Hepatocyte (in vitro differentiated cells): ENCODE measurements around the gene GHITM. TPM values are rescaled to one million over a fixed set of nuclear protein-coding genes. Genes with fewer than 3 reads are reported as not detected.

ENCODE experiments used
- DNase-seq: peaks from one replicate; pipeline ENCODE4 v3.0.0-alpha.2; 2016; ENCODE audit warnings: low spot score
- H2AFZ ChIP-seq: fragments of 200-600 bp; sonication (generic); 2 replicates; pipeline ENCODE4 v1.6.0; 2016; ENCODE audit warnings: antibody characterized with exemption, mild to moderate bottlenecking
- H3K27ac ChIP-seq: fragments of 200-600 bp; sonication (generic); 2 replicates; pipeline ENCODE4 v1.5.1; 2016; ENCODE audit warnings: mild to moderate bottlenecking
- H3K27me3 ChIP-seq: fragments of 200-600 bp; sonication (generic); 2 replicates; pipeline ENCODE4 v1.6.1; 2016
- H3K36me3 ChIP-seq: fragments of 200-600 bp; sonication (generic); replicated peaks from 2 replicates; pipeline ENCODE4 v1.5.1; 2016; ENCODE audit warnings: low read depth; ENCODE audit not compliant: insufficient read depth
- H3K4me1 ChIP-seq: fragments of 200-600 bp; sonication (generic); 2 replicates; pipeline ENCODE4 v1.5.1; 2016; ENCODE audit warnings: mild to moderate bottlenecking, moderate library complexity; ENCODE audit not compliant: insufficient read depth
- H3K4me2 ChIP-seq: fragments of 200-600 bp; sonication (generic); 2 replicates; pipeline ENCODE4 v1.6.0; 2016
- H3K4me3 ChIP-seq: fragments of 200-600 bp; sonication (generic); 2 replicates; pipeline ENCODE4 v1.5.1; 2016; ENCODE audit warnings: mild to moderate bottlenecking
- H3K79me2 ChIP-seq: fragments of 200-600 bp; sonication (generic); 2 replicates; pipeline ENCODE4 v1.6.0; 2017; ENCODE audit warnings: mild to moderate bottlenecking
- H3K9me2 ChIP-seq: fragments of 200-600 bp; sonication (generic); replicated peaks from 2 replicates; pipeline ENCODE4 v1.6.0; 2017; ENCODE audit warnings: mild to moderate bottlenecking; ENCODE audit not compliant: insufficient read depth
- H3K9me3 ChIP-seq: fragments of 200-600 bp; sonication (generic); 2 replicates; pipeline ENCODE4 v1.5.1; 2016; ENCODE audit warnings: low read depth, mild to moderate bottlenecking
- H4K20me1 ChIP-seq: fragments of 200-600 bp; sonication (generic); 2 replicates; pipeline ENCODE4 v1.6.0; 2016; ENCODE audit warnings: mild to moderate bottlenecking; ENCODE audit not compliant: insufficient read depth, poor library complexity, severe bottlenecking
- CTCF ChIP-seq: fragments of 200-600 bp; sonication (generic); IDR thresholded peaks from 2 replicates; pipeline ENCODE4 v1.5.1; 2016; ENCODE audit warnings: antibody characterized with exemption, mild to moderate bottlenecking; ENCODE audit not compliant: poor library complexity
- EZH2 ChIP-seq: fragments of 200-600 bp; sonication (generic); IDR thresholded peaks from 2 replicates; pipeline ENCODE4 v1.6.1; 2016; ENCODE audit warnings: antibody characterized with exemption, mild to moderate bottlenecking, borderline replicate concordance
- EZH2phosphoT487 ChIP-seq: fragments of 200-600 bp; sonication (generic); IDR thresholded peaks from one replicate; pipeline ENCODE4 v1.6.1; 2018; ENCODE audit warnings: antibody characterized with exemption, mild to moderate bottlenecking, low read depth, moderate library complexity; ENCODE audit not compliant: unreplicated experiment, severe bottlenecking
- WGBS: methylation state at CpG from one replicate; pipeline ENCODE4 v1.1.6; 2016; ENCODE audit warnings: low lambda C conversion rate; ENCODE audit errors: missing lambda C conversion rate; 5-methylcytosine and 5-hydroxymethylcytosine counted together
- polyA plus RNA-seq: library from polyadenylated mRNA; unstranded; fragments of >200 nt; fragmentation: Nextera tagmentation; extraction: Ambion mirVana; gene quantifications from 2 replicates; pipeline ENCODE4 v1.2.1, GENCODE V29; 2016
- total RNA-seq: library from RNA; depleted of rRNA; stranded (reverse); fragments of >200 nt; gene quantifications from 2 replicates; pipeline ENCODE4 v1.2.3, GENCODE V29; 2014

The GHITM gene
- total and polyA plus RNA-seq, 2 experiments from 2014 or later = 215 to 273 TPM

DNA sequence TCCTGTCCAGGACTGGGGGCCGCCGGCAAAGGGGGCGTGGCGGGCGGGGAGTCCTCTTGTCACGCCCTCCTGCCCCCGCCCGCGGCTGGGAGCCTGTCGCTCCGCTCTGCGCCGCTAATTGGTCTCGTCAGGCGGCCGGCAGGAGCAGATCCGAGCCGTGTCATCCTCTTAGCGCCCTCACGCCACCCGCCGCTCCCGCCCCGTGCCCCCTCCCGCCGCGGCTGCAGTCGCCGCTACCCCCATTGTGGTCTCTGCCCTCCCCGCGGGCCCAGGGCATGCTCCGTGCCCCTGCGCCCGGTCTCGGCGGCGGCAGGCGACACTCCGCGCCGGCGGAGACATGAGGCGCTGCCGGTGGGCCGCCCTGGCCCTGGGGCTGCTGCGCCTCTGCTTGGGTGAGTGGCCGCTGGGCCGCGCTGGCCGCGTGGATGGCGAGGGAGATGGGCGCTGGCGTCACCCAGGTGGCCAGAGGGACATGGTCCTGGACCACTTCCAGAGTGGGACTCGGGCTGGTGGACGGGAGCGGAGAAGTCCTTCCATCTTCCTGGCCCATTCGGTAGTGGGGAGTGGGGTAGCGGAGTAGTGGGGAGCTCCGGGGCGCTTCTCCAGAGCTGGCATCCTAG lies 55.2 kb downstream of the GHITM start, which contains the start of gene CDHR1:
Gene CDHR1 (plus strand): TSS at position 114 of the 620 bp plus-strand sequence. CDS start 224 bp downstream, at position 338.
- Histone ChIP-seq H3K4me3 (peak within 1 kb of the TSS; percentile 33), H4K20me1 (no peaks in the 10 kb centered on the region), H3K27ac (no peak within 1 kb of the TSS), H3K4me2 (peak within 1 kb of the TSS; percentile 97), H3K9me2 (no peaks in the 10 kb centered on the region), H3K4me1 (no peaks in the 10 kb centered on the region), H3K27me3 (peaks cover 66% of the 10 kb centered on the region), H3K36me3 (no peaks in the 10 kb centered on the region), H3K9me3 (no peaks in the 10 kb centered on the region), H3K79me2 (no peaks in the 10 kb centered on the region), H2AFZ (peak within 1 kb of the TSS; percentile 63)
- DNase-seq = peak; percentile 56
- TF ChIP-seq CTCF (no peak), EZH2 (peak; percentile 47)
- 3% methylated on average over 30 of the region's 61 CpGs for WGBS

DNA sequence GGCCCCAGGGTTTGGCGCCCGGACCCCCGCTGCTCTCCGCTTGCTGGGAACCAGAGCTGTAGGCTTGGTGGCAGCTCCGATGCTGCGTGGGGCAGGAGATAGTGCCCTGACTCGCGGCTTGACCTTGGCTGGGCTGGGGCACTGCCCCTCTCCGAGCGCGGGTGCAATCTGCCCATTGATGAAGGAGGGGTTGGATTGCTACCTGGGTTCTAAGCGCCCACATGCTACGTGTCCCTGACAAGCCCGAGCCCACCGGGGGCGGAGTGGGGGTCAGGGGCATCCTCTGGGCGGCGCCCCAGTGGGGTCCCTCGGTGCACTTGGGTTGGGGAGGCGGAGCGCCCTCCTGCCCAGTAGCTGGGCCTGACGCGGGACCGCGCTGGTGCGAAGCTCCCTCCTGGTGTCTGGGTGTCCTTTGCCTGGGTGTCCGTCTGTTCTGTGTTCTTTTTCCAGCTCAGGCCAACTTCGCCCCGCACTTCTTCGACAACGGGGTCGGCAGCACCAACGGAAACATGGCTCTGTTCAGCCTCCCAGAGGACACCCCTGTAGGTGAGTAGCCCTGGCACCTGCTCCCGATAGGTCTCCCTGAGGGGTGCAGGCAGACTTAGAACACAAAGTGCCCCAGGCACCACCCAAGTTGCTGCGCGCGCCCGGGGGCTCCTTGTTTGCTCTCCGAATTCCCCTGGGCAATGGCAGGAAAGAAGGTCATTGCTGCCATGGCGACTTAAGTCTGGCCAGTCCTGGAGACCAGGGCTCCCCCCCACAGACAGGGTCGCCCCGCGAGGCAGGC lies 55.9 kb downstream of the GHITM start:
- peak overlapping the region; percentile 97 for H3K4me2 ChIP-seq
- H3K4me1 ChIP-seq = no peaks in the 10 kb centered on the region
- no peaks in the 10 kb centered on the region for H3K36me3 ChIP-seq
- no peak overlapping the region for H3K27ac ChIP-seq
- no peak overlapping the region for H2AFZ ChIP-seq
- H3K79me2 ChIP-seq = no peaks in the 10 kb centered on the region
- peaks cover 66% of the 10 kb centered on the region for H3K27me3 ChIP-seq
- no peaks in the 10 kb centered on the region for H3K9me2 ChIP-seq
- TF ChIP-seq CTCF (no peak), EZH2phosphoT487 (no peak), EZH2 (no peak)
- no peaks in the 10 kb centered on the region for H4K20me1 ChIP-seq
- no peak for DNase-seq
- no peak overlapping the region for H3K4me3 ChIP-seq
- WGBS = 53% methylated on average over 36 of the region's 43 CpGs
- no peaks in the 10 kb centered on the region for H3K9me3 ChIP-seq

- Histone ChIP-seq H3K4me1 (no peaks in the 10 kb centered on the region), H4K20me1 (no peaks in the 10 kb centered on the region), H3K27me3 (peaks cover 66% of the 10 kb centered on the region), H3K4me2 (no peak overlapping the region), H3K9me2 (no peaks in the 10 kb centered on the region), H2AFZ (no peak overlapping the region), H3K9me3 (no peaks in the 10 kb centered on the region), H3K4me3 (no peak overlapping the region), H3K79me2 (no peaks in the 10 kb centered on the region), H3K27ac (no peak overlapping the region), H3K36me3 (no peaks in the 10 kb centered on the region)
- TF ChIP-seq EZH2 (no peak), EZH2phosphoT487 (no peak), CTCF (no peak)
- DNase-seq = no peak
- WGBS = 37% methylated on average over 4 of the region's 4 CpGs
Measured at GRCh38 chr10:84196083-84196482, 56.8 kb downstream of the GHITM start.
